ENCODE results near the gene MAPK8IP3. TPM values are rescaled to one million over a fixed set of nuclear protein-coding genes. Genes with fewer than 3 reads are reported as not detected.

MAPK8IP3 gene
- total and polyA plus RNA-seq, 9 of the 15 experiments (the other 6 are each of a cell fraction or from before 2014, with no cell fraction given): 0.17 to 58.7 (median 16.7) TPM

DNA sequence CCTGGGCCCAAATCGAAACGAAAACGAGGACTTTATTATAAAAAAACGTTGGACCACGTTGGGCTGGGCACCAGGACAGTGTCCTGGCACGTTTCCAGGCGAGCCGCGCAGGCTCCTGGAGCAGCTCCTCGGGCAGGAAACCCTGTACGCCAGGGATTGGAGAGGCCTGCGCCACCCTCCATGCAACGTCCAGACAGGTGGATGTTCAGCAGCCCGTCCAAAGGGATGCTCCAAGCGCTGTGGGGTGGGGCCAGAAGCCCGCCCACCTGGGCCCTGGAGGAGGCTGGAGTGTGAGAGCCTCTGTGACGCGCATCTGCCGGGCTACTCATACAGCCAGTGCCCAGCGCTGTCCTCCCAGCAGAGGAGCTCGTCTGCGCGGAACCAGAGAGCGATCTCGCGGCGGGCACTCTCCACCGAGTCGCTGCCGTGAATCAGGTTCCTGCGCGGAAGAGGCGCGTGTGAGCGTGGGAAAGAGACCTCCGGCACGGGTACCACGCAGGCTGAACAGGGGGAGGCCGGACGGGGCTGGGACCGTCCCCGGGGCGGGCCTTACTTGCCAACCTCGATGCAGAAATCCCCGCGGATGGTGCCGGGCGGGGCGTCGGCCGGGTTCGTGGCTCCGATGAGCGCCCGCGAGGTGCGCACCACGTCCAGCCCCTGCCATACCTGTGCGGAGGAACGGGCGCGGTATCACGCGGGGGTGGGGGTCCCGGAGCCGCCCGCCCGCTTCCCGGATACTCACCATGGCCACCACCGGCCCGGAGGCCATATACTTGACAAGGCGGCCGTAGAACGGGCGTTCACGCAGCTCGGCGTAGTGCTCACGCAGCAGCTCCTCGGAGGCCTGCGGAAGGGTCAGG, 64.6 kb downstream of the MAPK8IP3 start (continued):
- no peak for TF ChIP-seq HSF4 (CRISPR knock-in tag; IDR thresholded peaks at IDR 0.05; ENCODE audit: borderline replicate concordance)
- peak; percentile 51; the same call in 1 of the 2 replicates for TF ChIP-seq SAFB (IDR thresholded peaks at IDR 0.05; ENCODE audit: borderline replicate concordance, low read depth, low read length)
- no peak for TF ChIP-seq THRAP3 (IDR thresholded peaks at IDR 0.05; ENCODE audit: borderline replicate concordance)
- no peak for TF ChIP-seq PYGO2 (tag; IDR thresholded peaks at IDR 0.05)
- TF ChIP-seq TOE1 (IDR thresholded peaks at IDR 0.05; ENCODE audit: borderline replicate concordance): peak; percentile 46; the same call in 1 of the 2 replicates
- TF ChIP-seq TOE1 (CRISPR knock-in tag; IDR thresholded peaks at IDR 0.05; ENCODE audit: borderline replicate concordance, low read depth): no peak
- TF ChIP-seq RBM22 (IDR thresholded peaks at IDR 0.05; ENCODE audit: low read depth, low read length, poor library complexity, severe bottlenecking): peak; percentile 97

DNA sequence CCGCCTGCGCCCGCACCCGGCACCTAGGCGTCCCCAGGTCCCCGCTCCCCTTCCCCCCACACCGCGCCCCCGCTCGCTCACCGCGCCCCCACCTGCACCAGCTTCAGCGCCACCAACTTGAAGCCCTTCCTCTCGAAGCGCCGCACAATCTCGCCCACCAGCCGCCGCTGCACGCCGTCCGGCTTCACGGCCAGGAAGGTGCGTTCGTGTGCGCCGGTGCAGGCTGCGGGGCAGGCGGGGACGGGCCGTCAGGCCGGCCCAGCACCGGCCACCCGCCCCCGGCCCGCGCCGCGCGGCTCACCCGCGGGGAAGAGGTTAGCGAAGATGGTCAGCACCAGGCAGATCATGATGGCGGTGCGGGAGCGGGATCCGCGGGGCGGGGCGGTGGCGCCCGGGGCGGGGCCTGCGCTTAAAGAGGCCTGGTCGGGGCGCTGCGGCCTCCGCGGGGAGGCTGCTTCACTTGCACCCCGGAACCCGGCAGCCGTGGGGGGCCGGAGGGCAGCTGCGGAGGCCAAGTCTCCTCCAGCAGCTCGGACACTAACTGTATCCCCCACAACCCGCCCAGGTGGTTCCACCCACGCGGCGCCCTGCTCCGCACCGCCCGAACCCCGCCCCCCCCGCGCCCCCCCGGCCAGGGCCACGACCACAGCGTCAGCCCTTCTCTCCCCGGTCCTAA, 65.3 kb downstream of the MAPK8IP3 start, which contains the start of gene NME3:
NME3 (minus strand) TSS at position 356 of the 676 bp plus-strand sequence; CDS start at position 347, 9 bp downstream.
- H2AFZ ChIP-seq (ENCODE audit: low read depth, low read length): peak within 1 kb of the TSS; percentile 59; the same call in 1 of the 2 replicates
- ATAC-seq (peak; percentile 73), FAIRE-seq (no peak), DNase-seq (ENCODE audit: extremely low read depth in 1 of 4, low spot score in 3 of 4) (peak; percentile 71 to 85 (median 79))
- peak within 1 kb of the TSS; percentile 93 to 95 for H3K9ac ChIP-seq (ENCODE audit: insufficient read depth in 1 of 2, low read depth in 2 of 2, low read length in 2 of 2)
- H3K9me1 ChIP-seq (ENCODE audit: control insufficient read depth, insufficient read depth, low read length): peaks cover 2% of the 10 kb centered on the region
- no TSS peak for BruUV-seq (replicated peaks)
- ChIA-PET POLR2A (interaction anchor here (0.6 to 4.3 kb wide), 9 partner anchors 8 to 384 kb away, joined by 3 to 35 read pairs (median 5); partner anchors contain the start of genes FAHD1, HAGH, NUBP2 and RPS2), CTCF (ENCODE audit: low intra/inter-chr PET ratio) (no interaction called here)
- in situ Hi-C loops (cut with MboI): no loop called here
- H3K27ac ChIP-seq (ENCODE audit: extremely low read depth, low read depth, low read length): peak within 1 kb of the TSS; percentile 96
- WGBS (ENCODE audit: insufficient coverage, low coverage, missing lambda C conversion rate): 1% methylated on average over 15 of the region's 79 CpGs
- no peaks in the 10 kb centered on the region for H3K27me3 ChIP-seq (ENCODE audit: control insufficient read depth in 2 of 2, insufficient read depth in 2 of 2, low read length in 2 of 2)
- no peaks in the 10 kb centered on the region for H3K9me3 ChIP-seq (replicated peaks; ENCODE audit: control insufficient read depth, insufficient read depth, low read depth, low read length)
- peak within 1 kb of the TSS; percentile 98 for H3K4me2 ChIP-seq (ENCODE audit: insufficient read depth, low read length)
- H4K20me1 ChIP-seq (replicated peaks; ENCODE audit: control insufficient read depth, insufficient read depth, low read length): peaks cover 8% of the 10 kb centered on the region; the same call in 1 of the 2 replicates
- intact Hi-C loops (cut with micrococcal nuclease): no loop called here
- H3K4me1 ChIP-seq (replicated peaks in 1 of 2; ENCODE audit: control insufficient read depth in 2 of 2, insufficient read depth in 2 of 2, low read length in 2 of 2): peaks cover 20 to 96% of the 10 kb centered on the region in 2 experiments; a peak in 4 of 5 replicates
- H3K36me3 ChIP-seq (ENCODE audit: control insufficient read depth, insufficient read depth, low read length): peaks cover 69% of the 10 kb centered on the region; the same call in 2 of the 3 replicates
- H3K4me3 ChIP-seq: peak within 1 kb of the TSS; percentile 96
- H3K79me2 ChIP-seq (ENCODE audit: control insufficient read depth, insufficient read depth, low read length): peaks cover 51% of the 10 kb centered on the region
- TF ChIP-seq NEUROD1 (IDR thresholded peaks at IDR 0.05; ENCODE audit: borderline replicate concordance, low read depth, low read length, partially characterized antibody) (peak; percentile 30), TOE1 (IDR thresholded peaks at IDR 0.05; ENCODE audit: borderline replicate concordance) (peak; percentile 55; the same call in 1 of the 2 replicates), TOE1 (CRISPR knock-in tag; IDR thresholded peaks at IDR 0.05; ENCODE audit: borderline replicate concordance, low read depth) (no peak), CREB1 (IDR thresholded peaks at IDR 0.05) (0 out of 2 replicates have a peak, but pooled peaks have one; percentile 16), CREB1 (CRISPR knock-in tag; IDR thresholded peaks at IDR 0.05) (no peak), SMAD2 (IDR thresholded peaks at IDR 0.05; ENCODE audit: low read depth, low read length) (no peak), ZBTB8A (IDR thresholded peaks at IDR 0.05; ENCODE audit: partially characterized antibody) (no peak), GATAD2B (IDR thresholded peaks at IDR 0.05; ENCODE audit: borderline replicate concordance) (peak; percentile 69; the same call in 1 of the 2 replicates), RBFOX2 (IDR thresholded peaks at IDR 0.05; ENCODE audit: low read depth, low read length) (peak; percentile 51; the same call in 1 of the 2 replicates)
- TF ChIP-seq, protein P1, sequence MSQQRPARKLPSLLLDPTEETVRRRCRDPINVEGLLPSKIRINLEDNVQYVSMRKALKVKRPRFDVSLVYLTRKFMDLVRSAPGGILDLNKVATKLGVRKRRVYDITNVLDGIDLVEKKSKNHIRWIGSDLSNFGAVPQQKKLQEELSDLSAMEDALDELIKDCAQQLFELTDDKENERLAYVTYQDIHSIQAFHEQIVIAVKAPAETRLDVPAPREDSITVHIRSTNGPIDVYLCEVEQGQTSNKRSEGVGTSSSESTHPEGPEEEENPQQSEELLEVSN (IDR thresholded peaks at IDR 0.05; ENCODE audit: borderline replicate concordance in 1 of 2, extremely low read depth in 1 of 2, insufficient read depth in 1 of 2, insufficient read length in 1 of 2, low read depth in 1 of 2, low read length in 1 of 2, poor library complexity in 1 of 2, severe bottlenecking in 1 of 2): peak in 1 of 2 experiments; percentile 10
